ENCODE data around the gene NEURL1B. TPM values are rescaled to one million over a fixed set of nuclear protein-coding genes. Genes with fewer than 3 reads are reported as not detected.

The NEURL1B gene
- total and polyA plus RNA-seq, 5 donors: 13.2 to 23.1 (median 17.7) TPM

GRCh38 chr5:172624083-172624995 lies 16.7 kb upstream of the NEURL1B start:
- Histone ChIP-seq H3K27me3 (ENCODE audit: control insufficient read depth, insufficient read depth) (no peaks in the 10 kb centered on the region), H3K27ac (ENCODE audit: low read length) (no peak overlapping the region), H3K4me3 (ENCODE audit: low read length) (no peak overlapping the region), H3K4me1 (ENCODE audit: control insufficient read depth, insufficient read depth, low read length) (no peaks in the 10 kb centered on the region), H3K9me3 (ENCODE audit: control insufficient read depth, low read length) (no peaks in the 10 kb centered on the region)
- 84% methylated on average over 17 of the region's 17 CpGs for WGBS
- DNase-seq: no peak
- intact Hi-C loops (cut with DNase I): no loop called here
- ATAC-seq: no peak

GRCh38 chr5:172624996-172625964 lies 15.8 kb upstream of the NEURL1B start:
- WGBS: 73% methylated on average over 10 of the region's 10 CpGs
- H3K27ac ChIP-seq (ENCODE audit: low read length): no peak overlapping the region
- no peaks in the 10 kb centered on the region for H3K4me1 ChIP-seq (ENCODE audit: control insufficient read depth, insufficient read depth, low read length)
- ATAC-seq (no peak), DNase-seq (no peak)
- H3K9me3 ChIP-seq (ENCODE audit: control insufficient read depth, low read length): no peaks in the 10 kb centered on the region
- no peaks in the 10 kb centered on the region for H3K27me3 ChIP-seq (ENCODE audit: control insufficient read depth, insufficient read depth)
- intact Hi-C loops (cut with DNase I): no loop called here
- H3K4me3 ChIP-seq (ENCODE audit: low read length): no peak overlapping the region

GRCh38 chr5:172626031-172626581 lies 15.0 kb upstream of the NEURL1B start:
- WGBS: 95% methylated on average over 8 of the region's 8 CpGs
- Histone ChIP-seq H3K4me1 (ENCODE audit: control insufficient read depth, insufficient read depth, low read length) (no peaks in the 10 kb centered on the region), H3K27me3 (ENCODE audit: control insufficient read depth, insufficient read depth) (no peaks in the 10 kb centered on the region), H3K27ac (ENCODE audit: low read length) (no peak overlapping the region), H3K9me3 (ENCODE audit: control insufficient read depth, low read length) (no peaks in the 10 kb centered on the region), H3K4me3 (ENCODE audit: low read length) (no peak overlapping the region)
- no peak for ATAC-seq
- intact Hi-C loops (cut with DNase I): no loop called here
- no peak for DNase-seq

- ATAC-seq: no peak
- DNase-seq: no peak
- Histone ChIP-seq H3K27me3 (ENCODE audit: control insufficient read depth, insufficient read depth) (no peaks in the 10 kb centered on the region), H3K27ac (ENCODE audit: low read length) (no peak overlapping the region), H3K4me3 (ENCODE audit: low read length) (no peak overlapping the region), H3K4me1 (ENCODE audit: control insufficient read depth, insufficient read depth, low read length) (no peaks in the 10 kb centered on the region), H3K9me3 (ENCODE audit: control insufficient read depth, low read length) (no peaks in the 10 kb centered on the region)
- intact Hi-C loops (cut with DNase I): no loop called here
- WGBS: 90% methylated on average over 5 of the region's 5 CpGs
Measured at GRCh38 chr5:172630082-172630481, 11.0 kb upstream of the NEURL1B start.

- H3K9me3 ChIP-seq (ENCODE audit: control insufficient read depth, low read length): no peaks in the 10 kb centered on the region
- H3K27me3 ChIP-seq (ENCODE audit: control insufficient read depth, insufficient read depth): no peaks in the 10 kb centered on the region
- intact Hi-C loops (cut with DNase I): no loop called here
- DNase-seq (no peak), ATAC-seq (no peak)
- H3K4me3 ChIP-seq (ENCODE audit: low read length): no peak overlapping the region
- H3K27ac ChIP-seq (ENCODE audit: low read length): no peak overlapping the region
- WGBS: 94% methylated on average over 6 of the region's 6 CpGs
- no peaks in the 10 kb centered on the region for H3K4me1 ChIP-seq (ENCODE audit: control insufficient read depth, insufficient read depth, low read length)
Measured at GRCh38 chr5:172630482-172630881, 10.6 kb upstream of the NEURL1B start.

- Histone ChIP-seq H3K9me3 (ENCODE audit: control insufficient read depth, low read length) (no peaks in the 10 kb centered on the region), H3K4me1 (ENCODE audit: control insufficient read depth, insufficient read depth, low read length) (no peaks in the 10 kb centered on the region), H3K27me3 (ENCODE audit: control insufficient read depth, insufficient read depth) (no peaks in the 10 kb centered on the region), H3K27ac (ENCODE audit: low read length) (no peak overlapping the region), H3K4me3 (ENCODE audit: low read length) (no peak overlapping the region)
- WGBS: 72% methylated on average over 6 of the region's 6 CpGs
- intact Hi-C loops (cut with DNase I): no loop called here
- DNase-seq (no peak), ATAC-seq (no peak)
Measured at GRCh38 chr5:172630986-172631385, 10.1 kb upstream of the NEURL1B start.

GRCh38 chr5:172632346-172633092 lies 8.5 kb upstream of the NEURL1B start:
- no peaks in the 10 kb centered on the region for H3K4me1 ChIP-seq (ENCODE audit: control insufficient read depth, insufficient read depth, low read length)
- H3K27ac ChIP-seq (ENCODE audit: low read length): no peak overlapping the region
- H3K4me3 ChIP-seq (ENCODE audit: low read length): no peak overlapping the region
- H3K9me3 ChIP-seq (ENCODE audit: control insufficient read depth, low read length): no peaks in the 10 kb centered on the region
- ATAC-seq (no peak), DNase-seq (no peak)
- H3K27me3 ChIP-seq (ENCODE audit: control insufficient read depth, insufficient read depth): no peaks in the 10 kb centered on the region
- 96% methylated on average over 6 of the region's 6 CpGs for WGBS
- intact Hi-C loops (cut with DNase I): no loop called here

- ATAC-seq: no peak
- 91% methylated on average over 3 of the region's 3 CpGs for whole genome bisulfite sequencing
Measured at GRCh38 chr5:172633403-172633970, 7.6 kb upstream of the NEURL1B start.

GRCh38 chr5:172634106-172634899 lies 6.8 kb upstream of the NEURL1B start:
- no peaks in the 10 kb centered on the region for H3K27me3 ChIP-seq (ENCODE audit: control insufficient read depth, insufficient read depth)
- 93% methylated on average over 4 of the region's 4 CpGs for WGBS
- DNase-seq (no peak), ATAC-seq (no peak)
- intact Hi-C loops (cut with DNase I): no loop called here
- no peak overlapping the region for H3K4me3 ChIP-seq (ENCODE audit: low read length)
- no peaks in the 10 kb centered on the region for H3K9me3 ChIP-seq (ENCODE audit: control insufficient read depth, low read length)
- no peaks in the 10 kb centered on the region for H3K4me1 ChIP-seq (ENCODE audit: control insufficient read depth, insufficient read depth, low read length)
- H3K27ac ChIP-seq (ENCODE audit: low read length): no peak overlapping the region

More at GRCh38 chr5:172633403-172633970, 7.6 kb upstream of the NEURL1B start:
- intact Hi-C loops (cut with DNase I): no loop called here
- Histone ChIP-seq H3K27ac (ENCODE audit: low read length) (no peak overlapping the region), H3K4me3 (ENCODE audit: low read length) (no peak overlapping the region), H3K27me3 (ENCODE audit: control insufficient read depth, insufficient read depth) (no peaks in the 10 kb centered on the region), H3K9me3 (ENCODE audit: control insufficient read depth, low read length) (no peaks in the 10 kb centered on the region), H3K4me1 (ENCODE audit: control insufficient read depth, insufficient read depth, low read length) (no peaks in the 10 kb centered on the region)
- no peak for DNase-seq
